Panc1 (cell line): Measurements from ENCODE around the gene CHAF1B. TPM values are rescaled to one million over a fixed set of nuclear protein-coding genes. Genes with fewer than 3 reads are reported as not detected.

ENCODE experiments used
- ATAC-seq: fragments of 200-7000 bp; cut with Tn5 transposase; 2 replicates; pipeline ENCODE4 v1.9.1; 2020; ENCODE audit warnings: mild to moderate bottlenecking, moderate library complexity
- BruUV-seq: library from RNA; stranded (reverse); fragments of 400-500 nt; replicated peaks from 2 replicates; lab custom pipeline; 2021; lab: Mats Ljungman, UMichigan
- CTCF ChIA-PET: fragments of 300-600 bp; sonication (Branson Sonifier 250); formaldehyde crosslinking; loops from one replicate; lab custom pipeline; 2022; ENCODE audit warnings: antibody characterized with exemption; lab: Charles Lee
- POLR2A ChIA-PET: fragments of 300-600 bp; sonication (Branson Sonifier 250); formaldehyde crosslinking; loops from one replicate; lab custom pipeline; 2022; ENCODE audit warnings: antibody characterized with exemption; lab: Charles Lee
- DNase-seq: peaks from one replicate; pipeline ENCODE4 v3.0.0-alpha.2; 2010; ENCODE audit warnings: low read depth, low spot score
- H3K27ac ChIP-seq: 2 replicates; pipeline ENCODE4 v1.5.1; 2011; ENCODE audit warnings: mild to moderate bottlenecking, low read length, inconsistent platforms
- H3K27me3 ChIP-seq: fragments of 200-500 bp; sonication (Bioruptor generic); 2 replicates; pipeline ENCODE4 v1.6.0; 2014; ENCODE audit warnings: low read length, inconsistent platforms; ENCODE audit not compliant: control insufficient read depth, insufficient read depth
- H3K36me3 ChIP-seq: fragments of 200-500 bp; sonication (Bioruptor generic); 2 replicates; pipeline ENCODE4 v1.5.1; 2014; ENCODE audit warnings: inconsistent platforms, mild to moderate bottlenecking, low read length, moderate library complexity; ENCODE audit not compliant: control insufficient read depth, insufficient read depth
- H3K4me1 ChIP-seq: 2 replicates; pipeline ENCODE4 v1.5.1; 2011; ENCODE audit warnings: inconsistent platforms, mild to moderate bottlenecking, low read length, moderate library complexity; ENCODE audit not compliant: control insufficient read depth, insufficient read depth
- H3K4me3 ChIP-seq, 2 experiments: 2 replicates each; pipeline ENCODE4 v1.5.1; 2011 to 2012; ENCODE audit warnings: low read depth in 2 of 2, low read length in 2 of 2, mild to moderate bottlenecking in 2 of 2, inconsistent platforms in 1 of 2, moderate library complexity in 1 of 2
- H3K9me3 ChIP-seq: fragments of 200-500 bp; sonication (Bioruptor generic); 2 replicates; pipeline ENCODE4 v1.5.1; 2014; ENCODE audit warnings: low read depth, mild to moderate bottlenecking, inconsistent platforms, low read length, moderate library complexity; ENCODE audit not compliant: control insufficient read depth, insufficient read depth
- POLR2AphosphoS5 ChIP-seq: IDR thresholded peaks from 2 replicates; pipeline ENCODE4 v1.6.1; 2012; ENCODE audit warnings: mild to moderate bottlenecking, low read depth, low read length, moderate library complexity
- SIN3A ChIP-seq: IDR thresholded peaks from 2 replicates; pipeline ENCODE4 v1.6.1; 2012; ENCODE audit warnings: low read depth, mild to moderate bottlenecking, low read length, moderate library complexity, borderline replicate concordance; ENCODE audit not compliant: insufficient read depth
- TCF7L2 ChIP-seq: IDR thresholded peaks from 2 replicates; pipeline ENCODE4 v1.6.1; 2011; ENCODE audit warnings: mild to moderate bottlenecking, low read depth, low read length, inconsistent platforms
- in situ Hi-C: cut with HindIII; loops from 2 replicates; pipeline ENCODE4 v1.10.0; 2016; ENCODE audit warnings: low sequenced_read_pairs, low pct_unique_long_range_greater_than_20kb
- intact Hi-C: fragments of 100-400 bp; cut with micrococcal nuclease; formaldehyde crosslinking; loops from one replicate; pipeline ENCODE4 v1.10.0; 2022; ENCODE audit not compliant: unreplicated experiment
- total RNA-seq: library from RNA; stranded (reverse); gene quantifications from one replicate; pipeline ENCODE4 v1.2.1, GENCODE V29; 2021; ENCODE audit not compliant: unreplicated experiment
- TF ChIP-seq, protein P1 (sequence below), 2 experiments: IDR thresholded peaks; 2 replicates each; pipeline ENCODE4 v1.6.1; 2011 to 2012; ENCODE audit warnings: low read depth in 2 of 2, control low read depth in 1 of 2, low read length in 1 of 2, mild to moderate bottlenecking in 1 of 2, moderate library complexity in 1 of 2; ENCODE audit not compliant: insufficient read depth in 1 of 2
- TF ChIP-seq, protein P2 (sequence below): fragments of 450-650 bp; IDR thresholded peaks from 2 replicates; pipeline ENCODE4 v1.5.1; 2017; ENCODE audit warnings: mild to moderate bottlenecking

CHAF1B gene
- total RNA-seq, 1 experiment from 2014 or later = 18.4 TPM

DNA sequence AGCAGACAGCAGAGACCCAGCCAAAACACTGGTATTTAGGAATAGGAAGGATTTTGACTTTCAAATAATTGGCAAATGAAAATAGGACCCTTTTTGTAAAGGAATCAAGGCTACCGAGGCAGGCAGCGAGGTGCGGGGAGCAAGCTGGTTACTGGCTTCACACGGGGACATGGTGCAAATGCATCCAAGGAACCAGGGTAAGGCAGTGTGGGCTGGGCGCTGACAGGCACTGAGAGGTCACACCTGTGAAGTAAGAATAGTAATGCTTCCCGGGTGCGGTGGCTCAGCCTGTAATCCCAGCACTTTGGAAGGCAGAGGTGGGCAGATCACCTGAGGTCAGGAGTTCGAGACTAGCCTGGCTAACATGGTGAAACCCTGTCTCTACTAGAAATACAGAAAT, 15.5 kb downstream of the CHAF1B start:
- ChIA-PET POLR2A (no interaction called here), CTCF (no interaction called here)
- Histone ChIP-seq H3K27me3 (no peaks in the 10 kb centered on the region), H3K36me3 (no peaks in the 10 kb centered on the region; the same call in 1 of the 2 replicates), H3K27ac (no peak overlapping the region), H3K9me3 (no peaks in the 10 kb centered on the region), H3K4me3 (no peak overlapping the region), H3K4me1 (no peaks in the 10 kb centered on the region)
- in situ Hi-C loops (no loop called here), intact Hi-C loops (no loop called here)
- DNase-seq = no peak
- no peak for ATAC-seq
- BruUV-seq = no TSS peak
- TF ChIP-seq POLR2AphosphoS5 (no peak), SIN3A (no peak), TCF7L2 (no peak)
- TF ChIP-seq, protein P1, sequence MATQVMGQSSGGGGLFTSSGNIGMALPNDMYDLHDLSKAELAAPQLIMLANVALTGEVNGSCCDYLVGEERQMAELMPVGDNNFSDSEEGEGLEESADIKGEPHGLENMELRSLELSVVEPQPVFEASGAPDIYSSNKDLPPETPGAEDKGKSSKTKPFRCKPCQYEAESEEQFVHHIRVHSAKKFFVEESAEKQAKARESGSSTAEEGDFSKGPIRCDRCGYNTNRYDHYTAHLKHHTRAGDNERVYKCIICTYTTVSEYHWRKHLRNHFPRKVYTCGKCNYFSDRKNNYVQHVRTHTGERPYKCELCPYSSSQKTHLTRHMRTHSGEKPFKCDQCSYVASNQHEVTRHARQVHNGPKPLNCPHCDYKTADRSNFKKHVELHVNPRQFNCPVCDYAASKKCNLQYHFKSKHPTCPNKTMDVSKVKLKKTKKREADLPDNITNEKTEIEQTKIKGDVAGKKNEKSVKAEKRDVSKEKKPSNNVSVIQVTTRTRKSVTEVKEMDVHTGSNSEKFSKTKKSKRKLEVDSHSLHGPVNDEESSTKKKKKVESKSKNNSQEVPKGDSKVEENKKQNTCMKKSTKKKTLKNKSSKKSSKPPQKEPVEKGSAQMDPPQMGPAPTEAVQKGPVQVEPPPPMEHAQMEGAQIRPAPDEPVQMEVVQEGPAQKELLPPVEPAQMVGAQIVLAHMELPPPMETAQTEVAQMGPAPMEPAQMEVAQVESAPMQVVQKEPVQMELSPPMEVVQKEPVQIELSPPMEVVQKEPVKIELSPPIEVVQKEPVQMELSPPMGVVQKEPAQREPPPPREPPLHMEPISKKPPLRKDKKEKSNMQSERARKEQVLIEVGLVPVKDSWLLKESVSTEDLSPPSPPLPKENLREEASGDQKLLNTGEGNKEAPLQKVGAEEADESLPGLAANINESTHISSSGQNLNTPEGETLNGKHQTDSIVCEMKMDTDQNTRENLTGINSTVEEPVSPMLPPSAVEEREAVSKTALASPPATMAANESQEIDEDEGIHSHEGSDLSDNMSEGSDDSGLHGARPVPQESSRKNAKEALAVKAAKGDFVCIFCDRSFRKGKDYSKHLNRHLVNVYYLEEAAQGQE (IDR thresholded peaks at IDR 0.05; ENCODE audit: insufficient read depth in 1 of 2, low read depth in 2 of 2, low read length in 1 of 2) = no peak
- TF ChIP-seq, protein P2, sequence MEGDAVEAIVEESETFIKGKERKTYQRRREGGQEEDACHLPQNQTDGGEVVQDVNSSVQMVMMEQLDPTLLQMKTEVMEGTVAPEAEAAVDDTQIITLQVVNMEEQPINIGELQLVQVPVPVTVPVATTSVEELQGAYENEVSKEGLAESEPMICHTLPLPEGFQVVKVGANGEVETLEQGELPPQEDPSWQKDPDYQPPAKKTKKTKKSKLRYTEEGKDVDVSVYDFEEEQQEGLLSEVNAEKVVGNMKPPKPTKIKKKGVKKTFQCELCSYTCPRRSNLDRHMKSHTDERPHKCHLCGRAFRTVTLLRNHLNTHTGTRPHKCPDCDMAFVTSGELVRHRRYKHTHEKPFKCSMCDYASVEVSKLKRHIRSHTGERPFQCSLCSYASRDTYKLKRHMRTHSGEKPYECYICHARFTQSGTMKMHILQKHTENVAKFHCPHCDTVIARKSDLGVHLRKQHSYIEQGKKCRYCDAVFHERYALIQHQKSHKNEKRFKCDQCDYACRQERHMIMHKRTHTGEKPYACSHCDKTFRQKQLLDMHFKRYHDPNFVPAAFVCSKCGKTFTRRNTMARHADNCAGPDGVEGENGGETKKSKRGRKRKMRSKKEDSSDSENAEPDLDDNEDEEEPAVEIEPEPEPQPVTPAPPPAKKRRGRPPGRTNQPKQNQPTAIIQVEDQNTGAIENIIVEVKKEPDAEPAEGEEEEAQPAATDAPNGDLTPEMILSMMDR = no peak

DNA sequence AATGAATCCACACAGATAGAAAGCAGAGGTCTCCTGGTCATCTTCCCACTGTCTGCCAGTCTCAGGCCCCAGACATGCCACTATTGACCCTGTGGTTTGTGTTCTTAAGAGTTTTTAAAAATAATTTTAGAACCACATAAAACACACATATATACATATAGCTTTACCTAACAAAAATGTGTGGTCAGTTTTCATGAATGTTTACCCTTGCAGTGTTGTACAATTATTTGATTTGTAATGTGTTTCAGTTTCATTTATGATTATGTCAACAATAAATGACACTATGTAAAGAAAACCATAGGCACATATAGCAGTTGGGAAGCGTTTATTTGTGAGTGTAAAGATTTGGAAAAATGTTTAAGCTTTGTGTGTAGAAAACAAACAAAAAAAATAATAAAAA, 17.1 kb downstream of the CHAF1B start:
- CTCF ChIA-PET = no interaction called here
- H3K9me3 ChIP-seq = no peaks in the 10 kb centered on the region
- in situ Hi-C loops (no loop called here), intact Hi-C loops (no loop called here)
- BruUV-seq = no TSS peak
- no peak for ATAC-seq
- no peak for DNase-seq
- H3K4me1 ChIP-seq = no peaks in the 10 kb centered on the region
- H3K27ac ChIP-seq = no peak overlapping the region
- H3K36me3 ChIP-seq = no peaks in the 10 kb centered on the region; the same call in 1 of the 2 replicates
- H3K4me3 ChIP-seq = no peak overlapping the region
- POLR2A ChIA-PET = interaction anchor here (0.6 kb wide), 1 partner anchor 192 kb away, joined by 8 read pairs; no protein-coding TSS in a partner anchor
- H3K27me3 ChIP-seq = no peaks in the 10 kb centered on the region
- TF ChIP-seq TCF7L2 = no peak
- TF ChIP-seq POLR2AphosphoS5 = no peak
- no peak for TF ChIP-seq SIN3A

DNA sequence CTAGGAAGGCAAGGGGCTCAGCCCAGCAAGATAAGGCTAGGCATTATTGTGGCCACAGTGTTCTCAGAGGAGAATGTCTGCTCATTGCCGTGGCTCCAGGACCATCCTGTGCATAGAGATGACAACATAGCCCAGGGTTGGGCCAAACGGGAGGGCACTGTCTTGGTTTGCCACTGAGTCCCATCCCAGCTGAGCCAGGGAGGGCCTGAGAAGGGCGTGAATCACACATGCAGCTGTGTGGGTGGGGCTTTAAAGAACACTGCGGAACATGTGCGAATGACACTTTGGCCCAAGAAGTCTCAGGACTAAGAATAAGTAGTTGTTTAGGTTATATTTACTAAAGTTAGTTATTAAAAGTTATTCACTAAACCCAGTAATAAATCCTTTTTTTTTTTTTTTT, 18.5 kb downstream of the CHAF1B start:
- BruUV-seq = no TSS peak
- in situ Hi-C loops (no loop called here), intact Hi-C loops (no loop called here)
- POLR2A ChIA-PET = no interaction called here
- no peak for TF ChIP-seq POLR2AphosphoS5
- no peak for TF ChIP-seq SIN3A
- no peak for TF ChIP-seq TCF7L2
- TF ChIP-seq, protein P1 (IDR thresholded peaks at IDR 0.05; ENCODE audit: insufficient read depth in 1 of 2, low read depth in 2 of 2, low read length in 1 of 2) = no peak
- TF ChIP-seq, protein P2 = no peak
- Histone ChIP-seq H3K36me3 (no peaks in the 10 kb centered on the region; the same call in 1 of the 2 replicates), H3K27ac (no peak overlapping the region), H3K4me3 (no peak overlapping the region), H3K4me1 (no peaks in the 10 kb centered on the region), H3K9me3 (no peaks in the 10 kb centered on the region), H3K27me3 (no peaks in the 10 kb centered on the region)
- CTCF ChIA-PET = no interaction called here
- ATAC-seq (no peak), DNase-seq (no peak)
